CD4-positive, alpha-beta T cell treated with Interleukin-10 for 1 hour (primary cell): ENCODE data around the gene DHRS13.

Experiments used
- DNase-seq: peaks from one replicate; pipeline ENCODE4 v3.0.0-alpha.2; 2020

DHRS13 gene

GRCh38 chr17:28902819-28903545 is at the start of gene DHRS13:
Gene DHRS13, minus strand, starts transcription at chr17:28903079. Its CDS starts 135 bp downstream, at chr17:28902944.
- DNase-seq, result peak; percentile 96

- peak; percentile 99 for DNase-seq
Measured at GRCh38 chr17:28951991-28952975, 49.4 kb upstream of the DHRS13 start.

- peak; percentile 100 for DNase-seq
Measured at GRCh38 chr17:28951428-28951990, 48.6 kb upstream of the DHRS13 start, which contains the start of gene PHF12. Gene PHF12, minus strand, starts transcription at chr17:28951518. Its CDS starts 558 bp downstream, at chr17:28950960.

- no peak for DNase-seq
Measured at GRCh38 chr17:28950752-28951427, 48.0 kb upstream of the DHRS13 start.

GRCh38 chr17:28950017-28950751 is 47.3 kb upstream of the DHRS13 start:
- DNase-seq, result peak; percentile 71

- peak; percentile 57 for DNase-seq
Measured at GRCh38 chr17:28949185-28950016, 46.5 kb upstream of the DHRS13 start.

- DNase-seq, result no peak
Measured at GRCh38 chr17:28948873-28949184, 46.0 kb upstream of the DHRS13 start.

GRCh38 chr17:28948342-28948741 is 45.5 kb upstream of the DHRS13 start:
- DNase-seq, result no peak

GRCh38 chr17:28947639-28948038 is 44.8 kb upstream of the DHRS13 start:
- peak; percentile 30 for DNase-seq

- no peak for DNase-seq
Measured at GRCh38 chr17:28946239-28946638, 43.4 kb upstream of the DHRS13 start.

GRCh38 chr17:28944862-28945741 is 42.2 kb upstream of the DHRS13 start:
- DNase-seq, result no peak

GRCh38 chr17:28944343-28944742 is 41.5 kb upstream of the DHRS13 start:
- no peak for DNase-seq

GRCh38 chr17:28942925-28943324 is 40.0 kb upstream of the DHRS13 start:
- DNase-seq, result no peak

- no peak for DNase-seq
Measured at GRCh38 chr17:28941251-28941650, 38.4 kb upstream of the DHRS13 start.

GRCh38 chr17:28940675-28941074 is 37.8 kb upstream of the DHRS13 start:
- DNase-seq, result no peak

GRCh38 chr17:28940142-28940541 is 37.3 kb upstream of the DHRS13 start:
- DNase-seq, result no peak

GRCh38 chr17:28938552-28938951 is 35.7 kb upstream of the DHRS13 start:
- DNase-seq, result no peak

GRCh38 chr17:28937044-28937729 is 34.3 kb upstream of the DHRS13 start:
- DNase-seq, result no peak

- no peak for DNase-seq
Measured at GRCh38 chr17:28935744-28936460, 33.0 kb upstream of the DHRS13 start.
